ENCODE results near the gene TRIP12. TPM values are rescaled to one million over a fixed set of nuclear protein-coding genes. Genes with fewer than 3 reads are reported as not detected.

TRIP12 gene
- total RNA-seq, 1 donor, result 249 TPM

GRCh38 chr2:229861431-229861830, 60.4 kb downstream of the TRIP12 start:
- H3K36me3 ChIP-seq (ENCODE audit: insufficient read depth, low read length), result peaks cover 18% of the 10 kb centered on the region
- no peak overlapping the region for H2AFZ ChIP-seq (ENCODE audit: low read length)
- TF ChIP-seq CTCF (IDR thresholded peaks at IDR 0.05; ENCODE audit: extremely low read depth, low read depth, low read length), result no peak
- H3K9me3 ChIP-seq (ENCODE audit: low read depth, low read length), result no peaks in the 10 kb centered on the region
- H3K79me2 ChIP-seq (ENCODE audit: insufficient read depth, low read length), result peaks cover 93% of the 10 kb centered on the region
- no peak overlapping the region for H3K27ac ChIP-seq (ENCODE audit: low read depth, low read length)
- DNase-seq (ENCODE audit: insufficient read length, low spot score, missing footprints), result no peak
- peaks cover 14% of the 10 kb centered on the region for H3K4me1 ChIP-seq (ENCODE audit: insufficient read depth, low read length)
- peaks cover 24% of the 10 kb centered on the region for H4K20me1 ChIP-seq (ENCODE audit: insufficient read depth, low read length)
- no peak overlapping the region for H3K4me2 ChIP-seq (ENCODE audit: insufficient read depth, low read length)
- H3K27me3 ChIP-seq (ENCODE audit: insufficient read depth, low read length), result no peaks in the 10 kb centered on the region
- H3K4me3 ChIP-seq (ENCODE audit: insufficient read depth, low read length), result no peak overlapping the region

GRCh38 chr2:229860334-229860733, 61.5 kb downstream of the TRIP12 start:
- Histone ChIP-seq H3K36me3 (ENCODE audit: insufficient read depth, low read length) (peaks cover 28% of the 10 kb centered on the region), H3K79me2 (ENCODE audit: insufficient read depth, low read length) (peaks cover 93% of the 10 kb centered on the region), H3K27me3 (ENCODE audit: insufficient read depth, low read length) (no peaks in the 10 kb centered on the region), H3K9me3 (ENCODE audit: low read depth, low read length) (no peaks in the 10 kb centered on the region), H3K4me2 (ENCODE audit: insufficient read depth, low read length) (no peak overlapping the region), H4K20me1 (ENCODE audit: insufficient read depth, low read length) (peaks cover 26% of the 10 kb centered on the region), H3K4me1 (ENCODE audit: insufficient read depth, low read length) (peaks cover 14% of the 10 kb centered on the region), H3K27ac (ENCODE audit: low read depth, low read length) (no peak overlapping the region), H3K4me3 (ENCODE audit: insufficient read depth, low read length) (no peak overlapping the region), H2AFZ (ENCODE audit: low read length) (no peak overlapping the region)
- TF ChIP-seq CTCF (IDR thresholded peaks at IDR 0.05; ENCODE audit: extremely low read depth, low read depth, low read length), result no peak
- no peak for DNase-seq (ENCODE audit: insufficient read length, low spot score, missing footprints)

GRCh38 chr2:229858351-229858750, 63.5 kb downstream of the TRIP12 start:
- H3K4me2 ChIP-seq (ENCODE audit: insufficient read depth, low read length), result no peak overlapping the region
- H3K4me1 ChIP-seq (ENCODE audit: insufficient read depth, low read length), result peaks cover 5% of the 10 kb centered on the region
- DNase-seq (ENCODE audit: insufficient read length, low spot score, missing footprints), result no peak
- H2AFZ ChIP-seq (ENCODE audit: low read length), result no peak overlapping the region
- peaks cover 28% of the 10 kb centered on the region for H3K36me3 ChIP-seq (ENCODE audit: insufficient read depth, low read length)
- H3K4me3 ChIP-seq (ENCODE audit: insufficient read depth, low read length), result no peak overlapping the region
- no peaks in the 10 kb centered on the region for H3K27me3 ChIP-seq (ENCODE audit: insufficient read depth, low read length)
- peaks cover 33% of the 10 kb centered on the region for H4K20me1 ChIP-seq (ENCODE audit: insufficient read depth, low read length)
- H3K79me2 ChIP-seq (ENCODE audit: insufficient read depth, low read length), result peaks cover 92% of the 10 kb centered on the region
- TF ChIP-seq CTCF (IDR thresholded peaks at IDR 0.05; ENCODE audit: extremely low read depth, low read depth, low read length), result no peak
- H3K9me3 ChIP-seq (ENCODE audit: low read depth, low read length), result no peaks in the 10 kb centered on the region
- no peak overlapping the region for H3K27ac ChIP-seq (ENCODE audit: low read depth, low read length)

GRCh38 chr2:229857634-229858033, 64.2 kb downstream of the TRIP12 start:
- H3K9me3 ChIP-seq (ENCODE audit: low read depth, low read length), result no peaks in the 10 kb centered on the region
- no peak overlapping the region for H3K4me2 ChIP-seq (ENCODE audit: insufficient read depth, low read length)
- peaks cover 91% of the 10 kb centered on the region for H3K79me2 ChIP-seq (ENCODE audit: insufficient read depth, low read length)
- no peak overlapping the region for H2AFZ ChIP-seq (ENCODE audit: low read length)
- H3K27ac ChIP-seq (ENCODE audit: low read depth, low read length), result no peak overlapping the region
- peaks cover 28% of the 10 kb centered on the region for H3K36me3 ChIP-seq (ENCODE audit: insufficient read depth, low read length)
- H3K4me3 ChIP-seq (ENCODE audit: insufficient read depth, low read length), result no peak overlapping the region
- peaks cover 33% of the 10 kb centered on the region for H4K20me1 ChIP-seq (ENCODE audit: insufficient read depth, low read length)
- TF ChIP-seq CTCF (IDR thresholded peaks at IDR 0.05; ENCODE audit: extremely low read depth, low read depth, low read length), result no peak
- no peak for DNase-seq (ENCODE audit: insufficient read length, low spot score, missing footprints)
- H3K27me3 ChIP-seq (ENCODE audit: insufficient read depth, low read length), result no peaks in the 10 kb centered on the region
- H3K4me1 ChIP-seq (ENCODE audit: insufficient read depth, low read length), result peaks cover 8% of the 10 kb centered on the region

Data from osteoblast (primary cell).